Right atrium auricular region (tissue), 2 donors: ENCODE results near the gene POLR2L. TPM values are rescaled to one million over a fixed set of nuclear protein-coding genes. Genes with fewer than 3 reads are reported as not detected.

ENCODE experiments used
- DNase-seq: peaks from one replicate; pipeline ENCODE4 v3.0.0-alpha.2; 2019; ENCODE audit warnings: low spot score
- H3K27ac ChIP-seq, 2 donors: fragments of 200-600 bp; sonication (generic); 1 replicate in 1 of 2; 2 replicates in 1 of 2; pipeline ENCODE4 v1.5.1; 2016 to 2019
- H3K27me3 ChIP-seq, 2 donors: fragments of 200-600 bp; sonication (generic); one replicate each; pipeline versions ENCODE4 v1.5.1 to v1.6.0; 2017 to 2019
- H3K36me3 ChIP-seq: fragments of 200-600 bp; sonication (generic); one replicate; pipeline ENCODE4 v1.5.1; 2016
- H3K4me1 ChIP-seq, 2 donors: fragments of 200-600 bp; sonication (generic); one replicate each; pipeline versions ENCODE4 v1.5.1 to v1.6.0; 2017 to 2019
- H3K4me3 ChIP-seq, 2 donors: fragments of 200-600 bp; sonication (generic); 1 replicate in 1 of 2; 2 replicates in 1 of 2; pipeline ENCODE4 v1.5.1; 2017 to 2019; ENCODE audit warnings: mild to moderate bottlenecking in 1 of 2, moderate library complexity in 1 of 2
- H3K9me3 ChIP-seq, 2 donors: fragments of 200-600 bp; sonication (generic); one replicate each; pipeline ENCODE4 v1.5.1; 2019
- total RNA-seq, 2 donors: library from RNA; depleted of rRNA; stranded (reverse); fragments of >200 nt; gene quantifications; one replicate each; pipeline ENCODE4 v1.1.0, GENCODE V29; 2016
- TF ChIP-seq, protein P1 (sequence below), 2 donors: fragments of 200-600 bp; sonication (generic); IDR thresholded peaks; one replicate each; pipeline ENCODE4 v1.5.1; 2019; ENCODE audit warnings: antibody characterized with exemption in 2 of 2

Gene POLR2L
- total RNA-seq, 2 donors from 2014 or later = 54.5 to 132 TPM

DNA sequence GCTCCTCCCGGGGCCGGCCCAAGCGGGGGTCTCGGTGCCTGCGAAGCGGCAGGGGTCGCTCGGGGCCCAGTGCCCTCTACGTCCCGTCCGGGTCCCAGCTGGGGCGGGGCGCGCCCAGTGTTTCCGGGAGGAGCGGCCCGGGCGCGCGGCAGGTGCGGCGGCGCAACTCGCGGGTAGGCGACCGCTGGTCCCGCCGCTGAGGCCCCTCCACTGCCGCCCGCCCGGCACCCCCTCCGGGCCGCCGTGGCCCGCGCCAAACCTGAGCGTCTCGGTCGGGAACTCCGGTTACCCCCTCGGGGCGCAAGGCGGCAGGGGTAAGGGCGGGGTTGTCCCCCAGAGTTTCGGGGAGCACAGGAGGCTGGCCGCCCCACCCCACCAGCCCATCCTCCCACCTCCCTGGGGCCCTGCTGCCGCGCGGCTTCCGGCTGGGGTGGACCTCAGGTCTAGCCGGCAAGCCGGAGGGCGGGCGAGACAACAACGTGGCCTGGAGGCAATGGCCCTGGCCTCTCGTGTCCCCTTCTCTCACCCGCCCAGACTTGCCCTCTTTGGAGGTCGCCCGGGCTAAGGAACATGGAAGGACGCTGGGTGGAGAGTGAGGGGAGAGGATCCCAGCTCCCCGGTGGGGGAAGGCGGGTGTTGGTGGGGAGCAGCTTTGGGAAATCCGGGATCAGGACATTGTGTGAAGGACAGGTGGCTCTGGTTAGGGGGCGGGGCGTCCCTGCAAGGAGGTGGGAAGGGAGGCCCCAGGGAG is 15.0 kb downstream of the POLR2L start:
- DNase-seq = no peak
- H3K4me3 ChIP-seq = peak overlapping the region; percentile 48 to 61
- H3K27ac ChIP-seq = peak overlapping the region; percentile 75 to 82
- H3K36me3 ChIP-seq = peaks cover 30% of the 10 kb centered on the region
- H3K4me1 ChIP-seq = peaks cover 0 to 74% of the 10 kb centered on the region in 2 donors
- TF ChIP-seq, protein P1, sequence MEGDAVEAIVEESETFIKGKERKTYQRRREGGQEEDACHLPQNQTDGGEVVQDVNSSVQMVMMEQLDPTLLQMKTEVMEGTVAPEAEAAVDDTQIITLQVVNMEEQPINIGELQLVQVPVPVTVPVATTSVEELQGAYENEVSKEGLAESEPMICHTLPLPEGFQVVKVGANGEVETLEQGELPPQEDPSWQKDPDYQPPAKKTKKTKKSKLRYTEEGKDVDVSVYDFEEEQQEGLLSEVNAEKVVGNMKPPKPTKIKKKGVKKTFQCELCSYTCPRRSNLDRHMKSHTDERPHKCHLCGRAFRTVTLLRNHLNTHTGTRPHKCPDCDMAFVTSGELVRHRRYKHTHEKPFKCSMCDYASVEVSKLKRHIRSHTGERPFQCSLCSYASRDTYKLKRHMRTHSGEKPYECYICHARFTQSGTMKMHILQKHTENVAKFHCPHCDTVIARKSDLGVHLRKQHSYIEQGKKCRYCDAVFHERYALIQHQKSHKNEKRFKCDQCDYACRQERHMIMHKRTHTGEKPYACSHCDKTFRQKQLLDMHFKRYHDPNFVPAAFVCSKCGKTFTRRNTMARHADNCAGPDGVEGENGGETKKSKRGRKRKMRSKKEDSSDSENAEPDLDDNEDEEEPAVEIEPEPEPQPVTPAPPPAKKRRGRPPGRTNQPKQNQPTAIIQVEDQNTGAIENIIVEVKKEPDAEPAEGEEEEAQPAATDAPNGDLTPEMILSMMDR (IDR thresholded peaks at IDR 0.05) = no peak
- no peaks in the 10 kb centered on the region for H3K27me3 ChIP-seq
- no peaks in the 10 kb centered on the region for H3K9me3 ChIP-seq

DNA sequence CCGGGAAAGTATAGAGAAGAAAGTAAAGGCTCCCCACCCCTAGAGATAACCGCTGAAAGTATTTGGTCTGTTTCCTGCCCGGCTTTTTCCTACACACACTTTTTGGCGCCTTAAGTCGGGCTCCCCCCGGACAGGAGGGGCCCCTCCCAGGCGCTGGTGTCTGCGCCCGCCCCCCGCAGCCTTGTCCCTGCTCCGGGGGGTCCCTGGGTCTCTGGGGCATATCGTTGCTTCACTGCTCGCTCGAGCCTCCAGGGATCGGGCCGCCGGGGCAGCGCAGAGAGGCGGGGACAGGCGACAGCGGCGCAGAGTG is 15.5 kb downstream of the POLR2L start:
- H3K9me3 ChIP-seq = no peaks in the 10 kb centered on the region
- peak overlapping the region; percentile 48 to 61 for H3K4me3 ChIP-seq
- DNase-seq = no peak
- H3K4me1 ChIP-seq = peaks cover 0 to 74% of the 10 kb centered on the region in 2 donors
- no peaks in the 10 kb centered on the region for H3K27me3 ChIP-seq
- H3K27ac ChIP-seq = peak overlapping the region; percentile 75 to 82
- H3K36me3 ChIP-seq = peaks cover 36% of the 10 kb centered on the region
- TF ChIP-seq, protein P1 (IDR thresholded peaks at IDR 0.05) = no peak

DNA sequence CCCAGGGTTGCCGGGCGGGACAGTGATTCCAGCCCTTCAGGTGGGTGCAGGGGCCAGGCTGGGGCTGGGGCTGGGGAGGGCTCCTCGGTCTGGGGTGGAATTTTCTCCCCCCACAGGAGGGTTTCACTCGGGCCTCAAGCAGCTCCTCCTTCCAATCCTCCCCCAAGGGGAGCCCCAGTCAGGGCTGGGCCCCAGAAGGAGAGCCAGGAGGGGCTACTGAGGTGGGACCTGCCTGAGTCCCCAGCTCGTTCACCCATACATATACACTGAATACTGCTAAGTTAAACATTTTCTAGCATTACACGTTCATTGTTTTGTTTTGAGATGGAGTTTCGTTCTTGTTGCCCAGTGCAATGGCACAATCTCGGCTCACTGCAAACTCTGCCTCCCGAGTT is 16.1 kb downstream of the POLR2L start:
- Histone ChIP-seq H3K9me3 (no peaks in the 10 kb centered on the region), H3K4me3 (no peak overlapping the region), H3K36me3 (peaks cover 38% of the 10 kb centered on the region), H3K27me3 (no peaks in the 10 kb centered on the region), H3K4me1 (peaks cover 0 to 74% of the 10 kb centered on the region in 2 donors), H3K27ac (peak overlapping the region; percentile 75 to 82)
- DNase-seq = no peak
- TF ChIP-seq, protein P1 (IDR thresholded peaks at IDR 0.05) = no peak

DNA sequence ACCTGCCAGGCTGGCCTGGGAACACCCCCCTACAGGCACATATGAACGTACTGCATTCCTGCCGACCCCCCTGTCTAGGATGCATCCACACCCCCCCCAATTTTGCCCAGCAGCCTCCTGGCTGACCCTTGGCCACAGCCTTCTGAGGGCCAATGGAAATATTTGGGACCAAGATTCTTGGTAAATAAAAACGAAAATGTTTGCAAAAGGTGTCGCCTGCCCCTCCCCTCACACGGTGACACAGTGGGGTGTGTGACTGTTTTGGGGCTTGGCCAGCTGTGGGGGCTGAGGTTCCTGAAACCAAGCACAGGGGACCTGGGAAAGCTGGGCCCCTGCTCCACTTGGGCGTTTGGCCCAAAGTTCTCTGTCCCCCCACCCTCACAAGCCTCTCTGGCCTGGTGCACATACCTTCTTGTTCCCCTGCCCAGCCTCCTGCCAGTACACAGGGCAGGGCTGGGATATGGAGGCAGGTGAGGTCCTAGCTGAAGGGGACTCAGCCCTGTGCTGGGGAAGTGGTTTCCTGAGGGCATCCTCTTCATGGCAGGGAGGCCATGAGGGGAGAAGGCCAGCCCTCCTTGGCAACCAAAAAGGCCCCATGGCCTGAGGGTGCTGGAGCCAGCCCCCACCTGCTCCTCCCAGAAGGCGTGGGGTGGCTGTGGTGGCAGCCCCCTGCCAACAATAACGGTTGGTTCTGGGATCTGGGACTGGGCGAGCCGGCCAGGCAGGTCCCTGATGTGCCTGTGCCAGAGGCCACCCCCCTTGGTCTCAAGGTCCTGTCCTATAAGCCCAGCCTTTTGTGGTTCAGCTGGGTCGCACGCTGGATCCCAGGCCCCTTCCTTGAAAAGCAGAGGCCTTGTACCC is 16.7 kb downstream of the POLR2L start:
- Histone ChIP-seq H3K27ac (peak overlapping the region; percentile 26 to 82), H3K27me3 (no peaks in the 10 kb centered on the region), H3K9me3 (no peaks in the 10 kb centered on the region), H3K4me1 (peaks cover 0 to 74% of the 10 kb centered on the region in 2 donors), H3K36me3 (peaks cover 38% of the 10 kb centered on the region), H3K4me3 (no peak overlapping the region)
- TF ChIP-seq, protein P1 (IDR thresholded peaks at IDR 0.05) = no peak
- DNase-seq = no peak

DNA sequence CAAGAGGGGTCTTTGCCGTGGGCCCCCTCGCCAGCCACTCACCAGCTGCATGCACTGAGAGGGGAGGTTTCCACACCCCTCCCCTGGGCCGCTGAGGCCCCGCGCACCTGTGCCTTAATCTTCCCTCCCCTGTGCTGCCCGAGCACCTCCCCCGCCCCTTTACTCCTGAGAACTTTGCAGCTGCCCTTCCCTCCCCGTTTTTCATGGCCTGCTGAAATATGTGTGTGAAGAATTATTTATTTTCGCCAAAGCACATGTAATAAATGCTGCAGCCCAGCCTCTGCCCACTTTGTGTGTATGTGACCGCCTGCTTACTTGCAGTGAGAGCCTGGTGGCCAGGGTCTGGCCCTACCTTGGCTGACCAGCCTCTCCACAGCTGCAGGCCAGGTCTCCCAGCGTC is 17.4 kb downstream of the POLR2L start:
- no peaks in the 10 kb centered on the region for H3K27me3 ChIP-seq
- no peak overlapping the region for H3K27ac ChIP-seq
- no peak overlapping the region for H3K4me3 ChIP-seq
- no peaks in the 10 kb centered on the region for H3K9me3 ChIP-seq
- DNase-seq = no peak
- H3K36me3 ChIP-seq = peaks cover 38% of the 10 kb centered on the region
- H3K4me1 ChIP-seq = peaks cover 0 to 72% of the 10 kb centered on the region in 2 donors
- TF ChIP-seq, protein P1 (IDR thresholded peaks at IDR 0.05) = no peak
